Cardiac fibroblast (primary cell): ENCODE data around the gene NRXN3.

Experiments used
- DNase-seq, 2 donors: peaks; one replicate each; pipeline versions ENCODE4 v3.0.0 to v3.0.0-alpha.2; 2010; ENCODE audit warnings: low read depth in 2 of 2
- H3K4me3 ChIP-seq, 2 donors: replicated peaks in 1 of 2; 1 replicate in 1 of 2; 2 replicates in 1 of 2; pipeline ENCODE4 v1.5.1; 2011; ENCODE audit warnings: low read depth in 2 of 2, low read length in 2 of 2, mild to moderate bottlenecking in 2 of 2, moderate library complexity in 1 of 2
- CTCF ChIP-seq: IDR thresholded peaks from one replicate; pipeline ENCODE4 v1.5.1; 2011; ENCODE audit warnings: low read depth, mild to moderate bottlenecking, low read length, inconsistent platforms

NRXN3 gene

GRCh38 chr14:78319406-78319805 lies 149.2 kb downstream of the NRXN3 start:
- no peak for TF ChIP-seq CTCF
- no peak for DNase-seq
- no peak overlapping the region for H3K4me3 ChIP-seq

- DNase-seq: no peak
- no peak overlapping the region for H3K4me3 ChIP-seq
- TF ChIP-seq CTCF: no peak
Observed at GRCh38 chr14:78319887-78320635, 149.9 kb downstream of the NRXN3 start.

GRCh38 chr14:78324353-78324752 lies 154.2 kb downstream of the NRXN3 start:
- no peak for DNase-seq
- H3K4me3 ChIP-seq: no peak overlapping the region
- no peak for TF ChIP-seq CTCF

GRCh38 chr14:78325911-78326310 lies 155.7 kb downstream of the NRXN3 start:
- no peak overlapping the region for H3K4me3 ChIP-seq
- TF ChIP-seq CTCF: no peak
- DNase-seq: no peak

GRCh38 chr14:78327426-78328221 lies 157.5 kb downstream of the NRXN3 start:
- no peak overlapping the region for H3K4me3 ChIP-seq
- no peak for DNase-seq
- no peak for TF ChIP-seq CTCF

- no peak for TF ChIP-seq CTCF
- H3K4me3 ChIP-seq: no peak overlapping the region
- no peak for DNase-seq
Observed at GRCh38 chr14:78329371-78329770, 159.2 kb downstream of the NRXN3 start.
